ENCODE data around the gene RDH12.

Gene RDH12

DNA sequence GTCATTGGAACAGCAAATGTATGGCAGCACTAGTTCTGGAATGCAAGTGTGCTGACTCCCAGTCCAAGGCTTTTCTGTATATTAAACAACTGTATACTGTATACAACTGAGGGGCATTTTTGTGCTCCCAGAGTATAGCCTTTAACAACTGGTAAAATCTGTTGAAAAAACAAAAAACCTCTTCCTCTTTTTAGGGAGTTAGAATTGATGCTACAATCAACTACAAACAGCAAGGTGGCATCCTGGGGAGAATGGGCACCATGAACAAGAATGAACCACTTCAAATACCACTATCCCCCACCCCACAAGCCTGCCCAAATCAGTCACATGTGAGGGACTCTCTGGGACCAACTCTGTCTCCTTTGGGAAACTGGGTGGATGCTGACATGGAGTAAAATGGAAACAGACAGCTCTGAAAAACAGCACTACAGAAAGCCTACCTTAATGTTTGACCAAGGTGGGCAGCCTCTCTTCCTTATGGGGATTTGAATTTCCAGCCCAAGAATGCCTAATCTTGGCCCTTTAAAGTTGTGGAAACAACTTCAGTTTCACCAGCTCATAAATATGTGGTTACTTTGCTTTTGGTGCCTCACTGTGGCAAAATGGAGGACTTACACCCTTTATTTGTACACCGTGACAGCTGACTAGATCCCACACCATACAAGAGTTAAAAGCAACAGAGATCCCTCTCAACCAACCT is 34.8 kb upstream of the RDH12 start:
- no peak overlapping the region for H3K4me2 ChIP-seq (ENCODE audit: low read length)
- H4K8ac ChIP-seq (ENCODE audit: low read depth, low read length), result no peak overlapping the region
- H2BK15ac ChIP-seq (replicated peaks; ENCODE audit: low read depth), result no peak overlapping the region
- no peak overlapping the region for H2AK5ac ChIP-seq (ENCODE audit: low read length)
- H3K4me1 ChIP-seq (ENCODE audit: control insufficient read depth, low read depth, low read length), result no peaks in the 10 kb centered on the region
- no peak overlapping the region for H2BK120ac ChIP-seq (ENCODE audit: low read depth, low read length)
- H3K36me3 ChIP-seq (ENCODE audit: control insufficient read depth, insufficient read depth, low read length), result no peaks in the 10 kb centered on the region
- WGBS (ENCODE audit: extremely low coverage, insufficient coverage, low lambda C conversion rate), result no CpG with 5 or more reads among the region's 1 CpG
- no peak overlapping the region for H3K27ac ChIP-seq (ENCODE audit: low read depth, low read length)
- H3K4me3 ChIP-seq (ENCODE audit: low read length), result no peak overlapping the region
- peaks cover 17% of the 10 kb centered on the region for H3K79me1 ChIP-seq (ENCODE audit: low read length)
- H3K27me3 ChIP-seq (ENCODE audit: insufficient read depth, low read length, poor library complexity), result no peaks in the 10 kb centered on the region
- H3K56ac ChIP-seq (ENCODE audit: low read length), result no peak overlapping the region
- no peak overlapping the region for H4K5ac ChIP-seq (ENCODE audit: low read length)
- peaks cover 22% of the 10 kb centered on the region for H3K79me2 ChIP-seq (ENCODE audit: control insufficient read depth, insufficient read depth, low read length)
- H2BK5ac ChIP-seq (ENCODE audit: low read length), result no peak overlapping the region
- no peak overlapping the region for H3K4ac ChIP-seq (ENCODE audit: low read depth, low read length)
- H3K18ac ChIP-seq (ENCODE audit: low read length), result no peak overlapping the region
- DNase-seq, result peak; percentile 73
- H3K9ac ChIP-seq (ENCODE audit: low read length), result no peak overlapping the region
- H3K23ac ChIP-seq (ENCODE audit: low read length), result no peak overlapping the region

DNA sequence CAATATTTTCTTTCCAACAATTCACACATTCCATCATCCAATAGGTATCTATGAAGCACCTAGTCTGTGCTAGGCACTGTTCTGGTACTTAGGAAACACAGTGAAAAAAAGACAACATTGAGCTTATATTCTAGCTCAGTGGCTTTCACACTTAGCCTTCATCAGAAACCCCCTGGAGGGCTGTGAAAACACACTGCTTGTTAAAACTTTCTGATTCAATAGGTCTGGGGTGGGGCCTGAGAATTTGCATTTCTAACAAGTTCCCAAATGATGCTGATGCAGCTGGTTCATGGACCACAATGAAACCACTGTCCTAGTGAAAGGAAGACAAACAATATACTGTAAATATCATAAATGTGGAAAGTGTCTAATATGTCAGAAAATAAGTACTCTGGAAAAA is 33.1 kb upstream of the RDH12 start:
- H3K4me1 ChIP-seq (ENCODE audit: control insufficient read depth, low read depth, low read length), result no peaks in the 10 kb centered on the region
- H2AK5ac ChIP-seq (ENCODE audit: low read length), result no peak overlapping the region
- no peak overlapping the region for H4K5ac ChIP-seq (ENCODE audit: low read length)
- H3K9ac ChIP-seq (ENCODE audit: low read length), result no peak overlapping the region
- peaks cover 22% of the 10 kb centered on the region for H3K79me1 ChIP-seq (ENCODE audit: low read length)
- DNase-seq, result peak; percentile 31
- H3K79me2 ChIP-seq (ENCODE audit: control insufficient read depth, insufficient read depth, low read length), result peaks cover 31% of the 10 kb centered on the region
- no peak overlapping the region for H2BK15ac ChIP-seq (replicated peaks; ENCODE audit: low read depth)
- no peak overlapping the region for H3K4ac ChIP-seq (ENCODE audit: low read depth, low read length)
- H3K27me3 ChIP-seq (ENCODE audit: insufficient read depth, low read length, poor library complexity), result no peaks in the 10 kb centered on the region
- no peak overlapping the region for H3K56ac ChIP-seq (ENCODE audit: low read length)
- H3K4me3 ChIP-seq (ENCODE audit: low read length), result no peak overlapping the region
- no peak overlapping the region for H3K23ac ChIP-seq (ENCODE audit: low read length)
- H3K36me3 ChIP-seq (ENCODE audit: control insufficient read depth, insufficient read depth, low read length), result no peaks in the 10 kb centered on the region
- no peak overlapping the region for H2BK120ac ChIP-seq (ENCODE audit: low read depth, low read length)
- H3K18ac ChIP-seq (ENCODE audit: low read length), result no peak overlapping the region
- H4K8ac ChIP-seq (ENCODE audit: low read depth, low read length), result no peak overlapping the region
- no peak overlapping the region for H3K27ac ChIP-seq (ENCODE audit: low read depth, low read length)
- H2BK5ac ChIP-seq (ENCODE audit: low read length), result no peak overlapping the region
- H3K4me2 ChIP-seq (ENCODE audit: low read length), result no peak overlapping the region

DNA sequence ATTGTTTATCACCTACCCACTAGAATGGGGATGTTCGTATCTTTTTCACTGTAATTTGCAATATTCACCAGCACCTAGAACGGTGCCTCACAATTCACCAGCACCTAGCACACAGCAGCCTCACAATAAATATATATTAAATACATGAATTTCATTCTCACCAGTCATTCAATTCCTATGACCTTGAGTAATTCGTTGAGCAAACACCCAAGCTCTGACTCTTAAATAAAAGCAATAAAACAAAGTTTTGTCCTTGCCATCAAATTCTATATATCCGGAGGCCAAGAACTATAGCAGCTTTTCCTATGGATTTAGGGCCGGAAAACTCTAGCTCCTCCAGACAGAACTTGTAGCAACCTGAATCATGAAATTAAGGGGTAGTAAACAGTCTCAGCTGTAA is 28.2 kb upstream of the RDH12 start:
- peak overlapping the region; percentile 51 for H3K4me2 ChIP-seq (ENCODE audit: low read length)
- no peak overlapping the region for H2BK5ac ChIP-seq (ENCODE audit: low read length)
- H3K4me1 ChIP-seq (ENCODE audit: control insufficient read depth, low read depth, low read length), result no peaks in the 10 kb centered on the region
- no peak overlapping the region for H4K8ac ChIP-seq (ENCODE audit: low read depth, low read length)
- H3K4me3 ChIP-seq (ENCODE audit: low read length), result no peak overlapping the region
- H2AK5ac ChIP-seq (ENCODE audit: low read length), result no peak overlapping the region
- peak overlapping the region; percentile 94 for H3K9ac ChIP-seq (ENCODE audit: low read length)
- no CpG with 5 or more reads among the region's 5 CpGs for WGBS (ENCODE audit: extremely low coverage, insufficient coverage, low lambda C conversion rate)
- no peak overlapping the region for H3K27ac ChIP-seq (ENCODE audit: low read depth, low read length)
- H3K27me3 ChIP-seq (ENCODE audit: insufficient read depth, low read length, poor library complexity), result no peaks in the 10 kb centered on the region
- peaks cover 14% of the 10 kb centered on the region for H3K79me1 ChIP-seq (ENCODE audit: low read length)
- peaks cover 23% of the 10 kb centered on the region for H3K79me2 ChIP-seq (ENCODE audit: control insufficient read depth, insufficient read depth, low read length)
- H3K4ac ChIP-seq (ENCODE audit: low read depth, low read length), result no peak overlapping the region
- DNase-seq, result no peak
- no peak overlapping the region for H2BK15ac ChIP-seq (replicated peaks; ENCODE audit: low read depth)
- peaks cover 10% of the 10 kb centered on the region for H3K36me3 ChIP-seq (ENCODE audit: control insufficient read depth, insufficient read depth, low read length)
- H3K56ac ChIP-seq (ENCODE audit: low read length), result peak overlapping the region; percentile 94
- H4K5ac ChIP-seq (ENCODE audit: low read length), result no peak overlapping the region
- no peak overlapping the region for H3K23ac ChIP-seq (ENCODE audit: low read length)
- no peak overlapping the region for H2BK120ac ChIP-seq (ENCODE audit: low read depth, low read length)
- no peak overlapping the region for H3K18ac ChIP-seq (ENCODE audit: low read length)

DNA sequence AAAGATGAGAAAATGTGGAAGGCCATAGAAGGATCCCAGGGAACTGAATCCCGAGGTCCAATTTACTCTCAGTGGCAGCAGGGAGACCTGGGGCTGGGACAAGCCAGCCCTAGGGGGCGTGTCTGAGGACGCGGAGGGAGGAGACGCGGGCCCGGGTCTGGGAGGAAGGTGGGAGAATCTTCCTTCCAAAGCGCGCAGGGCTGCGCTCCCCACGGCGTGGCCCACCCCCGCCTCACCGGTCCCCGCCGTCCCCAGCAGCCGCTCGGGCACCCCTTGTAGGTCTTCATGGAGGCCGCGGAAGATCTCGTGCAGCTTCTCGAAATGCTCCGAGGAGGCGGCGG is 27.6 kb upstream of the RDH12 start:
- Histone ChIP-seq H3K4me1 (ENCODE audit: control insufficient read depth, low read depth, low read length) (no peaks in the 10 kb centered on the region), H3K23ac (ENCODE audit: low read length) (no peak overlapping the region), H3K4me3 (ENCODE audit: low read length) (peak overlapping the region; percentile 77), H3K18ac (ENCODE audit: low read length) (peak overlapping the region; percentile 42), H3K4me2 (ENCODE audit: low read length) (peak overlapping the region; percentile 51), H2BK5ac (ENCODE audit: low read length) (no peak overlapping the region), H4K5ac (ENCODE audit: low read length) (no peak overlapping the region), H3K4ac (ENCODE audit: low read depth, low read length) (peak overlapping the region; percentile 66), H3K79me1 (ENCODE audit: low read length) (peaks cover 14% of the 10 kb centered on the region), H3K36me3 (ENCODE audit: control insufficient read depth, insufficient read depth, low read length) (peaks cover 10% of the 10 kb centered on the region), H3K56ac (ENCODE audit: low read length) (peak overlapping the region; percentile 94), H3K9ac (ENCODE audit: low read length) (peak overlapping the region; percentile 94), H3K27me3 (ENCODE audit: insufficient read depth, low read length, poor library complexity) (no peaks in the 10 kb centered on the region), H2BK120ac (ENCODE audit: low read depth, low read length) (no peak overlapping the region), H2AK5ac (ENCODE audit: low read length) (no peak overlapping the region), H3K27ac (ENCODE audit: low read depth, low read length) (peak overlapping the region; percentile 91), H4K8ac (ENCODE audit: low read depth, low read length) (no peak overlapping the region), H2BK15ac (replicated peaks; ENCODE audit: low read depth) (no peak overlapping the region), H3K79me2 (ENCODE audit: control insufficient read depth, insufficient read depth, low read length) (peaks cover 23% of the 10 kb centered on the region)
- no CpG with 5 or more reads among the region's 25 CpGs for WGBS (ENCODE audit: extremely low coverage, insufficient coverage, low lambda C conversion rate)
- DNase-seq, result peak; percentile 86

DNA sequence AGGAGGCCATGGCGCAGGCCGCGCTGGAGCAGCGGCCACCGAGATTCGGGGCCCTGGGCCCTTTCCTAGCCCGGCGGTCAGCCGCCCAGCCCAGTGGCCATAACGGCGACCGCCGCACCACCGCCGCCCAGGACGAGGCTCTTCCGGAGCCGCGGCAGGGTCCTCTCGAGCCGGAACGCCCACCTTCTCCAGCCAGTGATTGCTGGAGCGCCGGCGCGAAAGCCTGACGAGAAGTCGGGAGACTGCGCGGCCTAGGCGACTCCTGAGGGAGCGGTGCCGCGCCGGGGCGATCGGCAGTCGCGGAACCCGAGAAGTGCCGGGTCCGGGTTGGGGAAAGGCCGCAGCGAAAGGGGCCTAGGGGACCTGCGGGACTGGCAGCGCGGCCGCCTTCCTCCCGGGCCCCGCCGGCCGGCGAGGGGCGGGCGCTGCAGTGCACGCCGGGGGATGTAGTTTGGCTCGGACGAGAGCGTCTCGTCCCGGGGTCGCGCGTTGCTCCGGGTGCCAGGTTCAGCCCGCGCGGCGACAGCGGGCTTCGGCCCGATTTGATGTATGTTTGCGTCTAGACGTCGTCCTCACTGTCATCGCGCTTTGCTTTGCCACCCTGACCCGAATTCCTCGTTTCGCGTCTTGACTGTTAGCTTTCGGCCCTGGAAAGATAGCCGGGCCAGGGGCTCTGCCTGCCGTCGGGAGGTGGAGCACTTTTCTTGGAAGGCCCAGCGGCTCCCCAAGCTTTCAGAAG is 27.0 kb upstream of the RDH12 start, which contains the start of gene VTI1B:
TSS of gene VTI1B (minus strand) at position 153 of the 739 bp plus-strand sequence. CDS start at position 10, 143 bp downstream.
- Histone ChIP-seq H3K4ac (ENCODE audit: low read depth, low read length) (peak within 1 kb of the TSS; percentile 66), H3K23ac (ENCODE audit: low read length) (no peak within 1 kb of the TSS), H2BK120ac (ENCODE audit: low read depth, low read length) (no peak within 1 kb of the TSS), H3K18ac (ENCODE audit: low read length) (peak within 1 kb of the TSS; percentile 42), H3K79me2 (ENCODE audit: control insufficient read depth, insufficient read depth, low read length) (peaks cover 21% of the 10 kb centered on the region), H3K9ac (ENCODE audit: low read length) (peak within 1 kb of the TSS; percentile 94), H3K56ac (ENCODE audit: low read length) (peak within 1 kb of the TSS; percentile 97), H4K8ac (ENCODE audit: low read depth, low read length) (no peak within 1 kb of the TSS), H3K27ac (ENCODE audit: low read depth, low read length) (peak within 1 kb of the TSS; percentile 91), H2BK5ac (ENCODE audit: low read length) (peak within 1 kb of the TSS; percentile 61), H2AK5ac (ENCODE audit: low read length) (no peak within 1 kb of the TSS), H2BK15ac (replicated peaks; ENCODE audit: low read depth) (no peak within 1 kb of the TSS), H4K5ac (ENCODE audit: low read length) (no peak within 1 kb of the TSS), H3K4me1 (ENCODE audit: control insufficient read depth, low read depth, low read length) (no peaks in the 10 kb centered on the region), H3K79me1 (ENCODE audit: low read length) (peaks cover 14% of the 10 kb centered on the region), H3K27me3 (ENCODE audit: insufficient read depth, low read length, poor library complexity) (no peaks in the 10 kb centered on the region), H3K36me3 (ENCODE audit: control insufficient read depth, insufficient read depth, low read length) (peaks cover 10% of the 10 kb centered on the region), H3K4me3 (ENCODE audit: low read length) (peak within 1 kb of the TSS; percentile 91), H3K4me2 (ENCODE audit: low read length) (peak within 1 kb of the TSS; percentile 79)
- DNase-seq, result peak; percentile 91
- WGBS (ENCODE audit: extremely low coverage, insufficient coverage, low lambda C conversion rate), result no CpG with 5 or more reads among the region's 87 CpGs
